HG02840 (cell line): ENCODE results near the gene RAB11A.

ENCODE experiments used
- ATAC-seq: cut with Tn5 transposase; IDR thresholded peaks from one replicate; pipeline ENCODE4 v1.9.1; 2021; ENCODE audit warnings: mild to moderate bottlenecking, moderate library complexity, moderate number of reproducible peaks; ENCODE audit not compliant: unreplicated experiment, low FRiP score

Gene RAB11A

DNA sequence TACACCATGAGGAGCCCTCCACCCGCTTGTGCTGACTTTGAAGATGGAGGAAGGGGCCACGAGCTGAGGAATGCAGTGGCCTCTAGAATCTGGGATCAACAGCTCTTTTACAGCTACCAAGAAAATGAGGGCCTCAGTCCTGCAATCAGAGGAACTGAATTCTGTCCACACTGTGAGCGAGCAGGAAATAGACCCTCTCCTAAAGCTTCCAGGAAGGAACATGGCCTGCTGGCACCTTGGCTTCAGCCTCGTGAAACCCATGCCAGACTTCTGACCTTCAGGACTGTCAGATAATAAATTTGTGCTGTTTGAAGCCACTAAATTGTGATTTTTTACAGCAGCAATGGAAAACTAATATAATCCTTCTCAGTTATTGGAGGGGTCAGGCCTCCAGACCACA lies 61.9 kb downstream of the RAB11A start:
- ATAC-seq: no peak

DNA sequence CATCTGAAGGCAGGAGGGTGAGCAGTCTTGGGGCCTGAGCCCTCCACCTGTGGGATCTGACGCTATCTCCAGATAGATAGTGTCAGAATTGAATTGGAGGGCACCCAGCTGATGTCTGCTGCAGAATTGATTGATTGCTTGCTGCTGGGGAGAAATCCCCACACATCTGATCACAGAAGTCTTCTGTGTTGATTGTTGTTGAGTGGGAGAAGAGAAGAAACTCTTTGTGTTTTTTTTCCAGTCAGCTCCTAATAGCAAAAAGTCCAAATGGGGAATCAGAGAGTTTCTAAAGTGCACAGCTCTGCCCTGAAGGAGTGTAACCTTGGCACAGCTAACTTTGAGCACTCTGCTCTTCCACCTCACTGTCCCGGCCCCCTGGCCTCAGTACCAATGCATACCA lies 66.1 kb downstream of the RAB11A start:
- no peak for ATAC-seq

DNA sequence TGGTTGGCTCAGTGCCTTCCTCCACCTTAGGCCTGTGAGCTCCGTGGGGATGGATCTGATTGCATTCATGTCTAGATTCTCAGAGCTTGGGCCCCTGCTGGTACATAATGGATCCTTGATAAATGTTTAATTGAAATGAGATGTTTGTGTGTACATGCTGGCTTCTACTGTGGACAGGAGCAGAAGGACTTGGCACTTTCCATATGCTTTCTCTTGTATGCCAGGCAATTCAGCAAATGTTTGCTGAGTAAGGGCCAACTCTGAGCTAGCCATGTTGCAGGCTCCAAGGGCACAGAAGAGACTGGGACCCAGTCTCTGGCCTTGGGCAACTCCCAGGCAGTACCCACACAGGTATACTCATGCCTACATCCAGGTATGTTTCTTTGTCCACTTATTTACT lies 67.0 kb downstream of the RAB11A start:
- ATAC-seq: no peak

DNA sequence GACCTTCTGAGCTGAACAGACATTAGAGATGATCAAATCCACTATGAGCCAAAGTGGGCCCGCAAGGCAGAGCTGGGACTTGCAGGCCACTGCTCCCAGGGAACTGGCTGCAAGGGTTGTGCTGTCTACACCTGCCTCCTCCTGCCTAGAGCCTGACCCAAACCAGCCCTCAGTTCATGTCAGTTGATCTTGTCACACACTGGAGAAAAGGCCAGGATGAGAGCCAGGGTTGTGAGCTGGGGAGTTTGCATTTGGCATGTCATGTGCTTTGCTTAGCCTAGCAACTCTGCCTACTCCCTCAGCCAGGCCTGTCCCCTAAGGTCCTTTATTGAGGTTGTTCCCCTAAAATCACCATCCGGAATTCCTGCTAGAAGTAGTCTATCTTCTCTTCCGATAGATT lies 67.8 kb downstream of the RAB11A start:
- no peak for ATAC-seq

DNA sequence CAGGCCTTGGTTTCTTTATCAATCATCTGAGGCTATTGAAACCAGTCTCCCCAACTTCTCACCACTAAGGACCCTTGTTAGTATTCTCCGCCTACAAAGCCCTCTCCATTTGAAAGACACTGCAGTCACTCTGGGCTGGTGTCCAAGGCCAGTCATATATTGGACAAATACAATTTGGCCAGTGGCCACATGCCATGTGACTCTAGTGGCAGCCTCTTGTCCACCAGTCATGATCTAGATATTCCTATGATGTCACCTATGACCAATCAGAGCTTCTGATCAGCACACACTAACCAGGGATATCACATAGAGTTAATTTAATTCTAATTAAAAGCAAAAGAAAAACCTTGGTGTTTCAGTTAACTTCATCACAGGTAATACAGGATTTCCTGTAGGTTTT lies 68.2 kb downstream of the RAB11A start:
- ATAC-seq: no peak

DNA sequence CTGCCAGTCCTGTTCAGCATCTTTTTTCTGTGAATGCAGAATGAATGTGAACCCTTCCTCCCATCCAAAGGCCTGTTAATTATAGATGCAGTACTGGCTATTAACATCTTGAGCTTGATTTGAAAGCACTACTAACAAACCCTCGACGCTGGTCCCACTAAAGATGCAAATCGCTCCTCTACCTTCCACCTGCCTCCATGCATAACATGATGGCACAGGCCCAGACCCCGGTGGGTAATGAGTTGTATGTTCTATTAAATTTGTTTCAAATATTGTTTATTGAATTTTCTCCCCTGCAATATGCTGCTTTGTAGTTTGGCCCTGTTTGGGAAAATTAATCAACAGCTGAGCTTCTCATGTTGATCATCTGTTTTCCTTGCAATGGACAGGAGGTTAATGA lies 69.3 kb downstream of the RAB11A start:
- no peak for ATAC-seq

DNA sequence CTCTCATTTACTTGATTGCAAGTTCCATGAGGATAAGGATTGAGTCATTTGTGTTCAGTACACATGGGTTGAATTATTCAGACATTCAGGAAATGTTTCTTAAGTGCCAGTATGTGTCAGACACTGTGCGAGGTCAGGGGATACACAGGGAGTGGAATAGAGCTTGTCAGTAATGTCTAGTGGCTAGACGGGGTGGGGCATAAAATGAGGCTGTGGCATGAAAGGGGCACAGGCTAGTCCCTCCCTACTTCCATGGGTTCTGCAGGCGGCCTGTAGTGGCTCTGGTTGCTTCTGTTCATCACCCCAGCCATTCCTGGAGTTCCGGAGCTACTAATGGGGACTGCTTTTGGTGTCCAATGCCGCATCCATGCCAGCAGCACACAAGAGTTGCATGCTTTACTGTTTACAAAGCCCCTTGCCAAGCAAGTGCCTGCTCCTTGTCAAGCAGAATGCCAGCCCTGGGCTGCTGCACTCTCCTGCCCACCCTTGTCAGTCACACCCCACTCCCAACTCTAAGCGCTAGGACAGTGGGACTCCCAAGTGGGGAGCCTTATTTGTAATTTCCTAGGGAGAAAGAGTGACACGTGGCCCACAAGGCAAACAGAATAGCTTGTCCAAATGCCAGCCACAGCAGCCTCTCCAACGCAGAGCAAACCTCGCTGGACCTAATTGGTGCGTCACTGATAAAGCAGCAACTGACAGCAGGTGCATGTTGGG lies 70.8 kb downstream of the RAB11A start:
- ATAC-seq: no peak

DNA sequence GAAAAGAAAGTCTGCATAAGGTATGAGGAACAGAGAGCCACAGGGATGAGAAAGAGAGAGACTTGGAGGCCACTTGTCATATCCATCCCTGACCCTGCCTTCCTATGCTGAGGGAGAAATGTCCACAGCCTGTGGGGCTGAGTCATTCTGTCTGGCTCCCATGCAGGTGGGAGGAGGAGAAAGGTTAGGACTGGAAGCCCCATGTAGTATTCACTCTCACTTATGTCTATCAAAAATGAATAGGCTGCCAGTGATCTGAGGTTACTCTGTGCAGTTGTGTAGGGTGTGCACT lies 71.3 kb downstream of the RAB11A start:
- ATAC-seq: no peak
